MCF 10A (cell line): ENCODE measurements around the gene DTHD1. TPM values are rescaled to one million over a fixed set of nuclear protein-coding genes. Genes with fewer than 3 reads are reported as not detected.
A peak's percentile ranks its signal among the peaks of the same experiment; 100 is the strongest.

Experiments
- BruUV-seq: library from RNA; stranded (reverse); fragments of 400-500 nt; replicated peaks from 2 replicates; lab custom pipeline; 2021; lab: Mats Ljungman, UMichigan
- CTCF ChIA-PET: fragments of 300-600 bp; sonication (Branson Sonifier 250); formaldehyde crosslinking; extraction: SDS; loops from one replicate; lab custom pipeline; 2021; ENCODE audit warnings: antibody characterized with exemption, inconsistent platforms; lab: Yijun Ruan, JAX
- POLR2A ChIA-PET: fragments of 300-600, 350-650 bp; sonication (Branson Sonifier 250); formaldehyde crosslinking; extraction: SDS; loops from one replicate; lab custom pipeline; 2020; ENCODE audit warnings: antibody characterized with exemption, inconsistent platforms; lab: Yijun Ruan, JAX
- DNase-seq: peaks from one replicate; pipeline ENCODE4 v3.0.0-alpha.2; 2018; ENCODE audit not compliant: unreplicated experiment
- H3K27ac Mint-ChIP-seq: one replicate; pipeline ENCODE4 v1.8.0; 2022; ENCODE audit warnings: mild to moderate bottlenecking, low read depth, mixed read lengths; ENCODE audit not compliant: unreplicated experiment
- H3K27me3 Mint-ChIP-seq: one replicate; pipeline ENCODE4 v1.8.0; 2022; ENCODE audit warnings: mixed read lengths; ENCODE audit not compliant: insufficient read depth, unreplicated experiment
- H3K36me3 Mint-ChIP-seq: one replicate; pipeline ENCODE4 v1.8.0; 2022; ENCODE audit warnings: mild to moderate bottlenecking, moderate library complexity, mixed read lengths; ENCODE audit not compliant: insufficient read depth, unreplicated experiment
- H3K4me1 Mint-ChIP-seq: one replicate; pipeline ENCODE4 v1.8.0; 2022; ENCODE audit warnings: mixed read lengths; ENCODE audit not compliant: insufficient read depth, unreplicated experiment
- H3K4me3 Mint-ChIP-seq: one replicate; pipeline ENCODE4 v1.8.0; 2022; ENCODE audit warnings: mild to moderate bottlenecking, moderate library complexity, mixed read lengths; ENCODE audit not compliant: unreplicated experiment
- H3K9me3 Mint-ChIP-seq: one replicate; pipeline ENCODE4 v1.8.0; 2022; ENCODE audit warnings: mixed read lengths; ENCODE audit not compliant: unreplicated experiment
- CTCF ChIP-seq: fragments of 200-600 bp; IDR thresholded peaks from one replicate; pipeline ENCODE4 v1.8.0; 2022; ENCODE audit warnings: antibody characterized with exemption, mild to moderate bottlenecking; ENCODE audit not compliant: unreplicated experiment
- intact Hi-C: fragments of 100-400 bp; cut with micrococcal nuclease; formaldehyde crosslinking; loops from 2 replicates; pipeline ENCODE4 v1.14.1; 2022
- total RNA-seq: library from RNA; stranded (reverse); gene quantifications from 2 replicates; pipeline ENCODE4 v1.2.3, GENCODE V29; 2022

The DTHD1 gene
- total RNA-seq, 1 experiment from 2014 or later, result not detected

DNA sequence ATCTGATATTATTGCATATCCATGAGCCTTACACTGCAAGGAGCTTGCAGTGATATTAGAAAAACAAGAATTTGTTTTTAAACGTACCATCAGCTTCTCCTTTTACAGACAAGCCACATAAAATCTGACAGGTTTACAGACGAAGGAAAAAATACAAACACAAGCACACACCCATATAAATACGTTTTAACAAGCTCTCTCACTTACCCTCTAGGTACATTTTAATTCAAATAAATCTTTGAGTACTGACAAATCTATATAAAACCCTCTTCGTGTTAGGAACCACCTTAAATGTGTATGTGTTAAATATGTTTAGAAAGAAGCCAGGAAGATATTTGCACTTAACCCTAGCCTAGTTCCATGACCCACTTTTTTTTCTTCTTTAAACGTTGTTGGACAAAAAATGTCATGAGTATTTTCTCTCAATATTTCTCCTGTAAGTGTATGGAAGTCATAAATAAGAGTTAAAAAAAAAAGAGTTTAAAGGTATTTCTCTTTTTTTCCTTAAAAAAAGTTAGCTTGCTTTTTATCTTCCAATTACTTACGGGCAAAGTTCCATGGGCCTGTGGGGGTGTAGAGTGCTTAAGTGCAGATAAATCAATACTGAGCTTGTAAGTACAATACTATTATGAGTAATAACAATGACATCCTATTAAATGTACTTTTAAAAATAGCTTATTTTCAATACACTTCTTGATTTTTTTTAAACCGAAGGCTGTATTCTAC lies 38.6 kb upstream of the DTHD1 start:
- Mint-ChIP-seq H3K9me3 (no peaks in the 10 kb centered on the region), H3K4me3 (peak overlapping the region; percentile 90), H3K36me3 (no peaks in the 10 kb centered on the region), H3K27ac (peak overlapping the region; percentile 92), H3K27me3 (no peaks in the 10 kb centered on the region), H3K4me1 (peaks cover 16% of the 10 kb centered on the region)
- CTCF ChIA-PET, result interaction anchor here (1.1 to 3.0 kb wide), 4 partner anchors 28 to 155 kb away, joined by 3 to 18 read pairs (median 4); partner anchors contain the start of gene DTHD1
- no TSS peak for BruUV-seq
- intact Hi-C loops, result no loop called here
- DNase-seq, result peak; percentile 14
- POLR2A ChIA-PET, result interaction anchor here (0.6 to 6.0 kb wide), 16 partner anchors 9 to 309 kb away, joined by 3 to 68 read pairs (median 4); partner anchors contain the start of gene DTHD1
- no peak for TF ChIP-seq CTCF

- peak overlapping the region; percentile 92 for H3K27ac Mint-ChIP-seq
- POLR2A ChIA-PET, result interaction anchor here (0.6 to 6.0 kb wide), 26 partner anchors 8 to 1558 kb away, joined by 3 to 68 read pairs (median 4); partner anchors contain the start of gene DTHD1
- BruUV-seq, result TSS peak; percentile 41
These were observed 37.8 kb upstream of the DTHD1 start for GRCh38 chr4:36243355-36244256.

GRCh38 chr4:36244257-36245082 lies 36.9 kb upstream of the DTHD1 start, which contains the start of gene ARAP2:
ARAP2 (minus strand) TSS chr4:36244514; CDS start chr4:36229486, 15,028 bp downstream.
- Mint-ChIP-seq H3K4me3 (peak within 1 kb of the TSS; percentile 90), H3K27me3 (no peaks in the 10 kb centered on the region), H3K36me3 (no peaks in the 10 kb centered on the region), H3K27ac (peak within 1 kb of the TSS; percentile 92), H3K9me3 (no peaks in the 10 kb centered on the region), H3K4me1 (peaks cover 16% of the 10 kb centered on the region)
- CTCF ChIA-PET, result interaction anchor here (0.6 to 3.0 kb wide), 19 partner anchors 9 to 1412 kb away, joined by 3 to 18 read pairs (median 4); partner anchors contain the start of gene DTHD1
- intact Hi-C loops, result loop anchor here (1.0 kb wide), 1 partner anchor 48 kb away; no protein-coding TSS in a partner anchor
- TF ChIP-seq CTCF, result no peak
- BruUV-seq, result no TSS peak
- DNase-seq, result peak; percentile 62
- POLR2A ChIA-PET, result interaction anchor here (0.6 to 6.0 kb wide), 22 partner anchors 9 to 1557 kb away, joined by 3 to 68 read pairs (median 4); partner anchors contain the start of gene DTHD1

More at GRCh38 chr4:36243355-36244256, 37.8 kb upstream of the DTHD1 start:
- no peak for TF ChIP-seq CTCF
- DNase-seq, result peak; percentile 73
- Mint-ChIP-seq H3K4me1 (peaks cover 16% of the 10 kb centered on the region), H3K27me3 (no peaks in the 10 kb centered on the region), H3K36me3 (no peaks in the 10 kb centered on the region), H3K9me3 (no peaks in the 10 kb centered on the region), H3K4me3 (peak overlapping the region; percentile 90)
- CTCF ChIA-PET, result interaction anchor here (0.6 to 3.0 kb wide), 18 partner anchors 10 to 1411 kb away, joined by 3 to 18 read pairs (median 4); partner anchors contain the start of gene DTHD1
- intact Hi-C loops, result loop anchor here (1.0 kb wide), 1 partner anchor 49 kb away; no protein-coding TSS in a partner anchor
